K562 (cell line): ENCODE measurements around the gene PARD3B. TPM values are rescaled to one million over a fixed set of nuclear protein-coding genes. Genes with fewer than 3 reads are reported as not detected.

Source experiments
- ATF7 ChIP-seq: fragments of 450-650 bp; IDR thresholded peaks from 2 replicates; pipeline ENCODE4 v1.7.1; 2014; ENCODE audit warnings: mild to moderate bottlenecking, moderate library complexity
- CEBPB ChIP-seq: fragments of 450-650 bp; IDR thresholded peaks from 2 replicates; pipeline ENCODE4 v1.6.1; 2016; ENCODE audit warnings: missing genetic modification characterization, missing compliant biosample characterization
- CTBP1 ChIP-seq: fragments of 450-650 bp; IDR thresholded peaks from 2 replicates; pipeline ENCODE4 v1.6.1; 2016; ENCODE audit warnings: borderline replicate concordance
- DDX20 ChIP-seq: fragments of 450-650 bp; IDR thresholded peaks from 2 replicates; pipeline ENCODE4 v1.6.1; 2016; ENCODE audit warnings: missing genetic modification characterization, low read depth, mild to moderate bottlenecking, missing compliant biosample characterization, moderate library complexity
- DMBX1 ChIP-seq: fragments of 250-450 bp; sonication (Bioruptor Pico); IDR thresholded peaks from 2 replicates; pipeline ENCODE4 v1.8.0; 2022; ENCODE audit warnings: inconsistent platforms, mild to moderate bottlenecking, moderate library complexity, borderline replicate concordance
- EP300 ChIP-seq: IDR thresholded peaks from 2 replicates; pipeline ENCODE4 v1.6.1; 2012; ENCODE audit warnings: low read length, improper control_type of control experiment
- FOSL1 ChIP-seq: fragments of 200-800 bp; sonication (Bioruptor generic); conservative IDR thresholded peaks from 2 replicates; pipeline ENCODE4 v1.6.1; 2016; ENCODE audit warnings: missing genetic modification characterization, missing compliant biosample characterization
- FOXJ2 ChIP-seq: fragments of 200-800 bp; sonication (Bioruptor generic); IDR thresholded peaks from 2 replicates; pipeline ENCODE4 v1.6.1; 2016; ENCODE audit warnings: missing genetic modification characterization, missing compliant biosample characterization
- GABPB1 ChIP-seq: sonication (generic); formaldehyde crosslinking; IDR thresholded peaks from 2 replicates; pipeline ENCODE4 v1.8.0; 2022; ENCODE audit warnings: mild to moderate bottlenecking, missing genetic modification reagents
- HINFP ChIP-seq: fragments of 450-650 bp; conservative IDR thresholded peaks from 2 replicates; pipeline ENCODE4 v1.6.1; 2016; ENCODE audit warnings: missing genetic modification characterization, low read depth, mild to moderate bottlenecking, control low read depth, missing compliant biosample characterization
- JUN ChIP-seq, 2 experiments: sonication (generic) in 1 of 2; formaldehyde crosslinking in 1 of 2; IDR thresholded peaks; 2 replicates each; pipeline versions ENCODE4 v1.6.1 to v1.8.0; 2012 to 2022; ENCODE audit warnings: borderline replicate concordance in 2 of 2, mild to moderate bottlenecking in 2 of 2, improper control_type of control experiment in 1 of 2, low read depth in 1 of 2, low read length in 1 of 2, missing genetic modification reagents in 1 of 2
- L3MBTL2 ChIP-seq: fragments of 450-650 bp; IDR thresholded peaks from 2 replicates; pipeline ENCODE4 v1.6.1; 2016; ENCODE audit warnings: mild to moderate bottlenecking, moderate library complexity
- NFXL1 ChIP-seq: fragments of 450-650 bp; formaldehyde crosslinking; IDR thresholded peaks from 2 replicates; pipeline ENCODE4 v1.4.0; 2021; ENCODE audit warnings: mild to moderate bottlenecking
- SMAD3 ChIP-seq: fragments of 450-650 bp; formaldehyde crosslinking; conservative IDR thresholded peaks from 2 replicates; pipeline ENCODE4 v1.4.0; 2020; ENCODE audit warnings: mild to moderate bottlenecking
- USF2 ChIP-seq: sonication (generic); formaldehyde crosslinking; IDR thresholded peaks from 2 replicates; pipeline ENCODE4 v1.5.0; 2020; ENCODE audit warnings: missing genetic modification reagents
- WHSC1 ChIP-seq: IDR thresholded peaks from one replicate; pipeline ENCODE4 v1.6.1; 2012; ENCODE audit warnings: low read length, control low read depth, inconsistent platforms
- ZNF239 ChIP-seq: fragments of 250-450 bp; sonication (Bioruptor Pico); IDR thresholded peaks from 2 replicates; pipeline ENCODE4 v1.4.0; 2020; ENCODE audit warnings: mild to moderate bottlenecking
- ZNF263 ChIP-seq: sonication (generic); formaldehyde crosslinking; IDR thresholded peaks from 2 replicates; pipeline ENCODE4 v1.8.0; 2022; ENCODE audit warnings: mild to moderate bottlenecking, missing genetic modification reagents, borderline replicate concordance
- polyA plus RNA-seq, 8 experiments: library from polyadenylated mRNA; depleted of rRNA in 4 of 8; stranded (reverse) in 5 of 8; unstranded in 3 of 8; fragments of >200 nt; fragmentation: Nextera tagmentation in 2 of 8; fragmentation: Illumina TruSeq in 1 of 8; extraction: Ambion mirVana in 2 of 8; extraction: Trizol in 1 of 8; gene quantifications; 2 replicates each; pipeline versions ENCODE4 v1.2.1 to v1.2.3, GENCODE V29; 2011 to 2014; ENCODE audit warnings: inconsistent platforms in 1 of 8, missing spikeins in 1 of 8
- total RNA-seq, 7 experiments: library from RNA; depleted of rRNA in 6 of 7; stranded (reverse); fragments of >200 nt in 6 of 7; fragmentation: Illumina TruSeq in 2 of 7; extraction: Trizol in 2 of 7; gene quantifications; 2 replicates each; pipeline versions ENCODE4 v1.2.1 to v1.2.3, GENCODE V29; 2011 to 2021; ENCODE audit warnings: low replicate concordance in 1 of 7
- TF ChIP-seq, protein P1 (sequence below): IDR thresholded peaks from 2 replicates; pipeline ENCODE4 v1.6.1; 2011; ENCODE audit not compliant: insufficient read length; ENCODE audit errors: extremely low read depth
- TF ChIP-seq, protein P2 (sequence below): sonication (generic); formaldehyde crosslinking; IDR thresholded peaks from 2 replicates; pipeline ENCODE4 v1.8.0; 2023; ENCODE audit warnings: mild to moderate bottlenecking, missing genetic modification reagents

PARD3B gene
- total and polyA plus RNA-seq, 9 of the 15 experiments (the other 6 are each of a cell fraction or from before 2014, with no cell fraction given): 0.15 to 3.0 (median 1.1) TPM

GRCh38 chr2:205216092-205216491, 670.8 kb downstream of the PARD3B start (continued):
- 0 out of 2 replicates have a peak, but pooled peaks have one; percentile 15 for TF ChIP-seq FOXJ2
- TF ChIP-seq SMAD3 (CRISPR knock-in tag): 0 out of 2 replicates have a peak, but pooled peaks have one; percentile 18
- no peak for TF ChIP-seq USF2 (CRISPR knock-in tag)
- TF ChIP-seq ATF7: peak; percentile 39; the same call in 1 of the 2 replicates
- TF ChIP-seq EP300: peak; percentile 47; the same call in 1 of the 2 replicates
- peak; percentile 69 for TF ChIP-seq L3MBTL2
- TF ChIP-seq CTBP1: peak; percentile 29; the same call in 1 of the 2 replicates
- no peak for TF ChIP-seq GABPB1
- TF ChIP-seq, protein P1, sequence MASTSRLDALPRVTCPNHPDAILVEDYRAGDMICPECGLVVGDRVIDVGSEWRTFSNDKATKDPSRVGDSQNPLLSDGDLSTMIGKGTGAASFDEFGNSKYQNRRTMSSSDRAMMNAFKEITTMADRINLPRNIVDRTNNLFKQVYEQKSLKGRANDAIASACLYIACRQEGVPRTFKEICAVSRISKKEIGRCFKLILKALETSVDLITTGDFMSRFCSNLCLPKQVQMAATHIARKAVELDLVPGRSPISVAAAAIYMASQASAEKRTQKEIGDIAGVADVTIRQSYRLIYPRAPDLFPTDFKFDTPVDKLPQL: no peak
- TF ChIP-seq HINFP: no peak
- TF ChIP-seq ZNF239: 0 out of 2 replicates have a peak, but pooled peaks have one; percentile 18
- TF ChIP-seq DMBX1 (CRISPR knock-in tag): peak; percentile 41; the same call in 1 of the 2 replicates
- TF ChIP-seq NFXL1 (CRISPR knock-in tag): peak; percentile 55; the same call in 1 of the 2 replicates
- TF ChIP-seq JUN (IDR thresholded peaks at IDR 0.05; ENCODE audit: borderline replicate concordance, low read depth, low read length): peak; percentile 29; the same call in 1 of the 2 replicates
- no peak for TF ChIP-seq JUN (CRISPR knock-in tag; IDR thresholded peaks at IDR 0.05; ENCODE audit: borderline replicate concordance)
- TF ChIP-seq CEBPB (tag): no peak
- TF ChIP-seq, protein P2, sequence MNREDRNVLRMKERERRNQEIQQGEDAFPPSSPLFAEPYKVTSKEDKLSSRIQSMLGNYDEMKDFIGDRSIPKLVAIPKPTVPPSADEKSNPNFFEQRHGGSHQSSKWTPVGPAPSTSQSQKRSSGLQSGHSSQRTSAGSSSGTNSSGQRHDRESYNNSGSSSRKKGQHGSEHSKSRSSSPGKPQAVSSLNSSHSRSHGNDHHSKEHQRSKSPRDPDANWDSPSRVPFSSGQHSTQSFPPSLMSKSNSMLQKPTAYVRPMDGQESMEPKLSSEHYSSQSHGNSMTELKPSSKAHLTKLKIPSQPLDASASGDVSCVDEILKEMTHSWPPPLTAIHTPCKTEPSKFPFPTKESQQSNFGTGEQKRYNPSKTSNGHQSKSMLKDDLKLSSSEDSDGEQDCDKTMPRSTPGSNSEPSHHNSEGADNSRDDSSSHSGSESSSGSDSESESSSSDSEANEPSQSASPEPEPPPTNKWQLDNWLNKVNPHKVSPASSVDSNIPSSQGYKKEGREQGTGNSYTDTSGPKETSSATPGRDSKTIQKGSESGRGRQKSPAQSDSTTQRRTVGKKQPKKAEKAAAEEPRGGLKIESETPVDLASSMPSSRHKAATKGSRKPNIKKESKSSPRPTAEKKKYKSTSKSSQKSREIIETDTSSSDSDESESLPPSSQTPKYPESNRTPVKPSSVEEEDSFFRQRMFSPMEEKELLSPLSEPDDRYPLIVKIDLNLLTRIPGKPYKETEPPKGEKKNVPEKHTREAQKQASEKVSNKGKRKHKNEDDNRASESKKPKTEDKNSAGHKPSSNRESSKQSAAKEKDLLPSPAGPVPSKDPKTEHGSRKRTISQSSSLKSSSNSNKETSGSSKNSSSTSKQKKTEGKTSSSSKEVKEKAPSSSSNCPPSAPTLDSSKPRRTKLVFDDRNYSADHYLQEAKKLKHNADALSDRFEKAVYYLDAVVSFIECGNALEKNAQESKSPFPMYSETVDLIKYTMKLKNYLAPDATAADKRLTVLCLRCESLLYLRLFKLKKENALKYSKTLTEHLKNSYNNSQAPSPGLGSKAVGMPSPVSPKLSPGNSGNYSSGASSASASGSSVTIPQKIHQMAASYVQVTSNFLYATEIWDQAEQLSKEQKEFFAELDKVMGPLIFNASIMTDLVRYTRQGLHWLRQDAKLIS (CRISPR knock-in tag): no peak
- TF ChIP-seq WHSC1: no peak
- TF ChIP-seq DDX20: peak; percentile 52; the same call in 1 of the 2 replicates
- TF ChIP-seq FOSL1 (tag): peak; percentile 74
- TF ChIP-seq ZNF263 (CRISPR knock-in tag): no peak
- TF ChIP-seq, all 486 proteins: peak for 30
